HK-2 (cell line): Measurements from ENCODE around the gene ARPC5L.
"Not testable (repeated sequence)": the region's sequence is repeated elsewhere in the genome, so short reads cannot be mapped to it uniquely, and the experiment has no call there.

Experiments used
- DNase-seq: peaks from one replicate; pipeline ENCODE4 v3.0.0-alpha.2; 2018; ENCODE audit not compliant: unreplicated experiment

ARPC5L gene

DNA sequence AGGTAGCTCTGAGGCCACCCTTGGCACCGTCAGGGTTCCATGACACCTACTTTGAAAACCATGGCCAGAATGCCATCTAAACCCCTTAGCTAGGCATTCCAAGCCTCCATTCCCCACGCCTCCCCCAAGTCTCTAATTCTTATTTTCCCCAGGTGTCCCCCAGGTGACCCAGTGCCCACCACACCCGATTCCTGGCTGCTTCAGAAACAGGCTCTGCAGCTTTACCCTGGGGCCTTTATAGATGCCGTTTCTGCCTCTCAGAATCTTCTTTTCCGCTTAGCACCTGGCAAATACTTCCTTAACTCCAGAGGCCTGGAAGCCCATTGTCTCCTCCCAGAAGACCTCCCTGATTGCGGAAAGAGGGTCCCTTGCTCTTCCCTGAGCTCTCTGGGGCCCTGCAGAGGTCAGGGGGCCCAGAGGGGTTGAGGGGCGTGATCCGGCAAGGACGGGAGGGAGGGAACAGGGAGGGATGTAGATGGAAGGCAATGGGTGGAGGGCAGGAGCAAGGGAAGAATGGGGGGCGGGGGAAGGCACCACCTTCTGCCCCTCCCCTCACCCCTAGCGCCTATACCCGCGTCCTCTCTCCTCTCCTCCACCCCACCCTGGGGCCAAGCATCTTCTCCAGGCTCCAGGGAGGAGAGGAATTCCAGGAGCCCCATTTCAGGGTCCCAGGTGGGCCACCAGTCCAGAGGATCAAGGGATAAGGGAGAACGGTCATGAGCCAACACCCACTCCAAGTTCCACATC lies 20.7 kb upstream of the ARPC5L start:
- DNase-seq = no peak

DNA sequence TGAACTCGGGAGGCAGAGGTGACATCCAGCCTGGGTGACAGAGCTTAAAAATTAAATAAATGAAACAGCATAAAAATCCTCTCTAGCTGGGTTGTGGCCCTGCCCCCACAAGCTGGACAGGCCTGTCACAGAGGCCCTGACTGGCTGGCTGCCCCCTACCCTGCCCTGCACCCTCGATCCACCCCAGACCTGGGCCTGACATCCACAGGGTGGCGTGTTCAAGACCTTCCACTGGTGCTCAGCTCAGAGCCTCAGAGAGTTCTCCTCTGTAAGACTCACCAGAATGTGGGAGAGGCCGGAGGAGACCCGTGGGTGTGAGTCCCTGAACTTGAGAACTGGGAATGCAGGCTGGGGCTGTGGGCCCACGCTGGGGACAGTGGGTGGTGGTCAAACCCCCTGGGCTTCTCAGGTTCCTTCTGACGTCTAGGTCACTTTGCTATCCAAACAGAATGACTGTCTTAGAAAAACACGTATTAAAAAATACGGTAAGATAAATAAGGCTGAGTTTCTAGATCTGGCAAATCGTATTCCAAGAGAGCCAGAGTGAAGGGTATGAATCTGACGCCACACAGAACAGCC lies 18.4 kb upstream of the ARPC5L start:
- DNase-seq = no peak

DNA sequence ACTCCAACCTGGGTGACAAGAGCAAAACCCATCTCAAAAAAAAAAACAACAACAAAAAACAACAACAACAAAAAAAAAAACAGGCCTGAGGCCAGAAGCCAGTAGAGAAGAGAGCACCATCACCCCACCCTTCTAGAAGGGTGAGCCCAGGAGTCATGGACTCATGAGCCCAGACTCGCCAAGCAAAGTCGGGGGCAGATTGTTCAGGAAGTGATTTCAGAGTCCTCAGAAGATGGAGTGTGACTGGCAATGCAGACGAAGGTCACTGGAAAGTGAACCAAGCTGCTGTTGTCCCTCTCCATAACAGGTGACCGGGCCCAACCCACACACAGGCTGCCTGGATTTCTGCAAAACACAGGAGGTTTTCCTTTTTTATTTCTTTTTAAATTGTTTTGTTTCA lies 17.6 kb upstream of the ARPC5L start:
- DNase-seq = no peak

DNA sequence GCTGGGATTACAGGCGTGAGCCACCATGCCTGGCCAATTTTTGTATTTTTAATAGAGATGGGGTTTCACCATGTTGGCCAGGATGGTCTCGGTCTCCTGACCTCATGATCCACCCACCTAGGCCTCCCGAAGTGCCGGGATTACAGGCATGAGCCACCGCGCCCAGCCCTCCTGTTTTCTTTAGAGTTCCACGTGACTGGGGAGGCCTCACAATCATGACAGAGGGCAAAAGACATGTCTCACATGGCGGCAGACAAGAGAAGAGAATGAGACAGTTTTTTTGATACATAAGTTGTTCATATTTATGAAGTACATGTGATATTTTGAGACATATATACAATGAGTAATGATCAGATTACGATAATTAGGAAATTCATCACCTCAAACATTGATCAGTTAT lies 15.5 kb upstream of the ARPC5L start:
- DNase-seq = not testable (repeated sequence)

DNA sequence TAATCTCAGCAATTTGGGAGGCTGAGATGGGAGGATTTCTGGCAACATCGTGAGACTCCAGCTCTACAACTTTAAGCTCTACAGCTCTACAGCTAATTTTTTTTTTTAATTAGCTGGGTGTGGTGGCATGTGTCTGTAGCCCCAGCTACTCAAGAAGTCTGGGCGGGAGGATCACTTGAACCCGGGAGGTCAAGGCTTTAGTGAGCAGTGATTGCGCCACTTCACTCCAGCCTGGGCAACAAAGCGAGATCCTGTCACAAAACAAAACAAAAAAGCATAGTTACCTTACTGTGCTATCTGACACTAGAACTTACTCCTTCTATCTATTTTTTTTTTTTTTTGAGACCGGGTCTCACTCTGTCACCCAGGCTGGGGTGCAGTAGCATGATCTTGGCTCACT lies 15.0 kb upstream of the ARPC5L start:
- no peak for DNase-seq

DNA sequence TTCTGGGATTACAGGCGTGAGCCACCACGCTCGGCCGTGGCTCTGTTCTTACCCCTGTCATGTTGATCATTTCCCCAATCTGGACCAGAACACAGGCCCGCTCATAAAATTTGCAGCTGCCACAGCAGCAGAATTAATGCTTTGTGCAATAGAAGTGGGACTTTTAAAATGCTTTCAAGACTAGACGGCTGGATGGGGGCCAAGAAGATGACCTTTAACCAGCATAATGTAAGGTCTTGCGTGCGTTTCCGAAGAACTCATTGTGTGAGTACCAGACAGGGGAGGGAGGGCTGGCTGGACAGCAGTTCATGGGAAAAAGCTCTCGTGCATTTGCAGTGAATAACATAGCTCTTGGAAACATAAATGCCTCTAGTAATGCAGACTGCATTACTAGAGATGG lies 12.1 kb upstream of the ARPC5L start:
- no peak for DNase-seq

DNA sequence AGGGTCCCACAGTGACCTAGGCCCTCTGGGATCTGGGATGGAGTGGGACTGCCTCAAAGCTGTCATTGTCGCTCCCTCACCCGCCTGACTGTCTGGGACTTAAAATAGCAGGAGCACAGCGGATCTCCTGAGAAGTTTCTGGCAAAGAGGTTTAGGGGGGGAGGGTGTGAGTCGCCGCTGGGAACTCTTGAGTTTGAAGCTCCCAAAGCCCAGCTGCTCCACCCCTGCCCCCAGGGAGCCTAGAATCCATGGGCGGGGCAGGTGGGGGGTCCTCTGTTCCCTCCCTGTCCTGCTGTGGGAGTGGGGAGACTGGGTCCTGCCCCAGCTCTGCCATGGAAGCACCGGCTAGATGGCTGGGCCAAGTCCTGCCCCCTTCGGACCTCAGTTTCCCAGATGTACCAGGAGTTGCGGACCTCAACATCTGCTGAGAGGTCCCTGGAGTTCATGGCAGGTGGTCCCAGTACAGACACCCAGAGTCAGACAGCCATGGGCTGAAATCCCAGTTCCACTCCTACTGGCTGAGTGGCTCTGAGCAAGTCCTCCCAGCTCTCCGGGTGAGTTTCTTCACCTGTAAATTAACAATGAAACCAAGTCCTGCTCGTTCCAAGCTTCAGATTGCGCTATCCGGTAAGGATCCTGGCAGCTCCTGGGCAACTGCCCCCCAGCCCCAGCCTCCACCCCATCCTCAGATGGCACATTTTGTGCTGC lies 9.7 kb upstream of the ARPC5L start:
- DNase-seq = no peak

DNA sequence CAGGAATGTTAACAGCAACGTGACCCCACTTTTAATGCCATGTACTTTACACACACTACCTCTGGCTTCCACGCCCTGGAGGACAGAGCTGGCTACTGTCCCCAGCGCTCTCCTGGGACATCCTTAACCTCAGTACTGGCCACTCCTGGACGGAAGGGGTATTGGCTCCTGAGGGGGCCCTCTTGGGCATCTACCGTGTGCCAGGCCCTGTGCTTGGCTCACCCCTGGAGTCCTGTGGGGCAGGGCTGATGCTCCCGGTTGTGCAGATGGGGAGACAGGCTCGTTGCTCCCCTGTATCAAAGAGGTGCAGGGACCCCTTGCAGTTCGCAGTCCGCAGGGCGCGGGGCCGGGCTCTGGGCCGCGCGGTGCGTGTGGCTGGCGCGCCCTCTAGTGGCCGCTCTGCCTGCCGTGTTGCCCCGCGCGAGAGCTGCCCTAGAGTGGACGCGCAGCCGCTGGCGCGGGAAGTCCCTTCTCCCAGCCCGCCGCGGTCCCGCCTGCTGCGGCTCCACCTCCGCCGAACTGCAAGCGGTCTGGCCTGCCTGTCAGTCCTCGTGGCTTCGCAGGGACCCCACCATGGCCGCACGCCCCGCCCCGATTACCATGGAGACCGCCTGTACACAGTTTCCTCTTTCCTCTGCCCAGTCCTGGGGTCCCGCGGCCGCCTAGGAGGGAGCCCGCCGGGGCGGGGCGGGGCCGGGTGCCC lies 8.9 kb upstream of the ARPC5L start, which contains the start of gene WDR38:
Gene WDR38 (plus strand): TSS at position 632 of the 703 bp plus-strand sequence. CDS start 72 bp downstream, outside the sequence.
- DNase-seq = peak; percentile 84

DNA sequence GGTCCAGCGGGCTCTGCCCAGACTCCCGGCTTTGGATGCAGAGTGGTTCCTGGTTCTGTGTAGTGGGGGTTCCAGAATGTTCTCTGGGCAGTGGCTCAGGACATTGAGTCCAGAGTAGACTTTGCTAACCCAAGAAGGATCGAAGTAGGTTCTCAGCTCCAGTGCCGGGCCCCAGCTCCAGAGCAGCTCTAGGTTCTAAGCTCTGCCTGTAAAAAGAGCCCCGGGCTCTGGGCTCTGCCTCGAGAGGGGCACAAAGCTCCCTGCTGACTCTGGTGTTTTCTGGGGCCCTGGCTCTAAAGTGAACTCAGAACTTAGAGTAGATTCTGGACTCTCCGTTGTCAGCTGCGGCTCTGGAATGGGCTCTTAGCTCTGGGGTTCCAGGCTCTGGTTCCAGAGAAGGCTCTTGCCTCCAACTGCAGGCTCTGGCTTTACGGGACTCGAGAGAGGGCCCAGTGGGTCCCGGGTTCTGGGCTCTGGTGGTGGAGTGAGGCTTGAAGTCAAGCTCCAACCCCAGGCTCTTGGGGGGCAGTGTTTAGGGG lies 8.3 kb upstream of the ARPC5L start:
- no peak for DNase-seq

DNA sequence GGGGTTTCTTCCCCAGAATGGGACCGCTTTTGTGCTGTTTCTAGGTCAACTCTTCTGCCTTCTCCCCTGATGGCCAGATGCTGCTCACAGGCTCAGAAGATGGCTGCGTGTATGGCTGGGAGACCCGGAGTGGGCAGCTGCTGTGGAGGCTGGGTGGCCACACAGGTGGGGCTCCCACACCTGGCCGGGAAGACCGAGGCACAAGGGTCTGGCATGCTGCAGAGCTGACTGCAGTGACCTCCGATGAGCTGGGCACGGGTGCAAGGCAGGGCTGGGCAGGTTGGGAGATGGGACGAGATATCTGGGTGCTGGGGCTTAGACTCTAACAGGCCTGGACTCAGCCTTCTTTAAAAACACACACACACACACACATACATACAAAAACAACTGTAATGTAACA lies 7.8 kb upstream of the ARPC5L start:
- no peak for DNase-seq

DNA sequence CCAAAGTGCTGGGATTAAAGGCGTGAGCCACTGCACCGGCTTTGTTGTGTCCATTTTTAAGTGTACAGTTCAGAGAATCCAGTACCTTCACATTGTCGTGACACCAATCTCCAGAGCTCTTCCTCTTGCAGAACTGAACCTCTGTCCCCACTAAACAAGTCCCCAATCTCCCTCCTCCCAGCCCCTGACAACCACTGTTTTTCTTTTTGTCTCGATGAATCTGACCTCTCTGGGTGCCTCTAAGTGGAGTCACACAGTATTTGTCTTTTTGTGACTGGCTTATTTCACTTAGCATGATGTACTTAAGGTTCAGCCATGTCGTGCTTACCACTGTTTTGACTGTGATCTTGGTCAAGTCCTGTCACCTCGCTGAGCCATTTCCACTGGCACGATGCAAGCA lies 7.1 kb upstream of the ARPC5L start:
- no peak for DNase-seq

DNA sequence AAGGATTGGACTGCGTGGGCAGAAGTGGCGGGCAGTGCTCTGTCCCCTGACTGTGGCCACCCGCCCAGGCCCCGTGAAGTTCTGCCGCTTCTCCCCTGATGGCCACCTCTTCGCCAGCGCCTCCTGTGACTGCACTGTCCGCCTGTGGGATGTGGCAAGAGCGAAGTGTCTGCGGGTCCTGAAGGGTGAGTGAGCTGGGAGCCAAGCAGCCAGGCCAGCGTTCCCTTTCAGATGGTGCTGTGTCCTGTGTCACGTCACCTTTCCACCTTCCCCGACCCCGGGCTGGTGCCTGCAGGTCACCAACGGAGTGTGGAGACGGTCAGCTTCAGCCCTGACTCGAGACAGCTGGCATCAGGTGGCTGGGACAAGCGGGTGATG lies 6.4 kb upstream of the ARPC5L start:
- DNase-seq = no peak

DNA sequence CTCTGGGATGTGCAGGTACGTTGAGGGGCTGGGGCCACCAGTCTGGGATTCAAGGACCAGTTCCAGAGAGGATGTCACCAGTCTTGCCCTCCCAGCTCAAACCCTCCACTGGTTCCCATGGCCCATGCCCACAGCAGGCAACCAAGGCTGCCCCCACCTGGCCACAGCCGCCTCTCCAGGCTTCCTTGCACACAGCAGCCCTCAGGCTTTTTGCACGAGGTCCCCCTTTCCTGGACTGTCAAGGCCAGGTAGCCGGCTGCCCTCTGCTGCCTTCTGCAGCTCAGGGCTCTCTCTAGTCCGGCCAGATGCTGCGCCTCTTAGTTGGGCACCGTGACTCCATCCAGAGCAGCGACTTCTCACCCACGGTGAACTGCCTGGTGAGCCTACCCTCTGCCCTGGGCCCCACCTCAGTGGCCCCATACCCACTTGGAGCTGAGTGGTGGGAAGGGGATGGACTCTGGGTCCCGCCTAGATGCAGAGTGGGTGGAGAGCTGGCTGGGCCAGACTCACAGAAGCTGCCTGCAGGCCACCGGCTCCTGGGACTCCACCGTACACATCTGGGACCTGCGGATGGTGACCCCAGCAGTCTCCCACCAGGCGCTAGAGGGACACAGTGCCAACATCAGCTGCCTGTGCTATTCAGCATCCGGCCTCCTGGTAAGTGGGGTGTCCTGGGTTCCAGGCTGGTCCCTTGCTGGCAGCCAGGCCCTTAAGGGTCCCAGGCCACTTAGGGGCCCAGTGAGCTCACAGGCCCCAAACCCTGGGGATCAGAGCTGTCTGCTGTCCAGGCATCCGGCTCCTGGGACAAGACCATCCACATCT lies 5.8 kb upstream of the ARPC5L start:
- peak; percentile 62 for DNase-seq

DNA sequence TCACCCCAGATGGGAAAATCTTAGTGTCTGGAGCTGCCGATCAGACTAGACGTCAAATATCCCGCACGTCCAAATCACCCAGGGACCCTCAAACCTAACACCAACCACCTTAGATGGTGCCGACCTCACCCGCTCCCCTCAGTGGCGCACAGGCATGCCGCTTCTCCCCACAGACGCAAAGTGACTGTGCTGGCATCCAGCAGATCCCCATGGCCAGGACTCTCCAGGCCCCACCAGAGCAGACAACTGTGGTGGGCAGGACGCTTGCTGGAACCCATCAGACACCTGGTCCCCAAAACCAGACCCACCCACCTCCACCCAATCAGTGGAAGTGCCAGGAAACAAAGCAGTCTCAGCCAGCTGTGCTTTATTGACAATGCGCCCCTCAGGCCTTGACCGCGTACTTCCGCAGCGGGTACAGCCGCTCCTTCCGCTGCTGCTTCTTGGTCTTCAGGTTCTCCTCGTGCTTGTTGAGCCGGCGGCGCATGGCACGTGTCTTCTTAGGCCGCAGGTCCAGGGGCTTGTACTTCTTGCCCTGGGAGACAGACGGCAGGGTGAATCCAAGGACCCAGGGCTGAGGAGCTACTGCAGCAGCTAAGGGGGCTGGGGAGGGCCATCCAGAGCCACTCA lies 4.3 kb upstream of the ARPC5L start:
- no peak for DNase-seq

DNA sequence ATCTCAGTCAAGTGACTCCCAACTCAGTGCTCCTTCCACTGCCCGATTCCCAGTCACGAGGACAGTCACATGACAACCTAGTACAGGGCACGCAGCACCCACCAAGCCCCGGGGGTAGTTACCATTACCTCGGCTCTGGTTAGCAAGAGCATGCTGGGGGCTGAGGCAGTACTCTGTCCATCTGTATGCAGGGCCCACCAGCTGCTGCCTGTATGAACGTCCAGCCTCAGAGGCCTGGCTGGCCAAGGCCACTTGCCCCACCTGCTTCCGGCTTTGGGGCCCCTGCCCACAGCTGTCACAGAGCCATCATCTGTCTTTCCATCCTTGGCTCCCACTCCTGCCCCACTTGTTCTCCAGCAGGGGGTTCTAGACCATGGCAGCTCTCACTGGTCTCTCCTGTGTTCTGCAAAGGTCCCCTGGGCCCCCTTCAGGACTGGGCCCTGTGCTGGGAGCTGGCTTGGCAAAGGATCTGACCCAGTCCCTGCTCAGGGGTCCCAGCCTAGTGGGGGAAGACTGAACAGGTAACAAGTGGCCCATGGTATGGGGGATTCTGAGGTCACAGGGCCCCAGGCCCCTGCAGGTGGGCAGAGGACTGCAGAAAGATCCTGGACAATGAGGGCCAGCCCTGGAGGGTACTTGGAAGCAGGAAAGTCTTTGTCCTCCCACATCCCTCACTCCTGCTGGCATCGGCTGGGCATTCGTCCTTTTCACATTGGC lies 3.4 kb upstream of the ARPC5L start:
- no peak for DNase-seq

DNA sequence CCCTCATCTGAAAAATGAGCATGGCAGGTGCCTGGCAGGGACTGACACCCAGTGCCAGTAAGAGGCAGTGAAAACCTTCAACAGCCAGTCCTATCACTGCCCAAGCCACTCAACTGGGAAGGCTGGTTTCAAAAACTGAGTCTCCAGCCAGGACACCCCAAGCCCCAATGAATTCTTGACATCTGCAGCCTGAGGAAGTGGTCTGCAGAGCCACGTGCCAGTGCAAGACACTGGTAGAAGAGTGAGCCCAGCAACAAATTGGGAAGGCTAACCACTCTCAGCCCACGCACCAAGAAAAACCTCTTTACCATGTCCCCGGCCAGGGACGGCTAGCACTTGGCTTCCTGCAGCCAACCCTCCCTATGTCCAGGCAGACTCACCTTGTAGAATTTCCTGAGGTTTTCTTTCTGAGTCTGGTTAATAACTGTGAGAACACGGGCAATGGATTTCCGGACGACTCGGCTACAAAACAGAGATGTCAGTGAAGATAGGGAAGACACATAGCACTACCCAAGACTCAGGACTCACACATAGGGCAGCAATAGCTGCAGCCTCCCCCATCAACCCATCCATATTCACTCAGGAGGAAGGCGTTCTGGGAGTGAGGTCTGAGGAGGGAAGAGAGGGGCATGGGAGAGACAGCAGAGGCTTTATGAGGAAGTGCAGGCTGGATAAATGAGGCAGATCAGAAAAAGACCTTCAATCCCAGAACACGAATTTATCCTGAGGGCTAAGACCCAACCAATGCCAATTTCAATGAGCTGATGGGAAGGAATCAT lies 1.9 kb upstream of the ARPC5L start:
- no peak for DNase-seq

DNA sequence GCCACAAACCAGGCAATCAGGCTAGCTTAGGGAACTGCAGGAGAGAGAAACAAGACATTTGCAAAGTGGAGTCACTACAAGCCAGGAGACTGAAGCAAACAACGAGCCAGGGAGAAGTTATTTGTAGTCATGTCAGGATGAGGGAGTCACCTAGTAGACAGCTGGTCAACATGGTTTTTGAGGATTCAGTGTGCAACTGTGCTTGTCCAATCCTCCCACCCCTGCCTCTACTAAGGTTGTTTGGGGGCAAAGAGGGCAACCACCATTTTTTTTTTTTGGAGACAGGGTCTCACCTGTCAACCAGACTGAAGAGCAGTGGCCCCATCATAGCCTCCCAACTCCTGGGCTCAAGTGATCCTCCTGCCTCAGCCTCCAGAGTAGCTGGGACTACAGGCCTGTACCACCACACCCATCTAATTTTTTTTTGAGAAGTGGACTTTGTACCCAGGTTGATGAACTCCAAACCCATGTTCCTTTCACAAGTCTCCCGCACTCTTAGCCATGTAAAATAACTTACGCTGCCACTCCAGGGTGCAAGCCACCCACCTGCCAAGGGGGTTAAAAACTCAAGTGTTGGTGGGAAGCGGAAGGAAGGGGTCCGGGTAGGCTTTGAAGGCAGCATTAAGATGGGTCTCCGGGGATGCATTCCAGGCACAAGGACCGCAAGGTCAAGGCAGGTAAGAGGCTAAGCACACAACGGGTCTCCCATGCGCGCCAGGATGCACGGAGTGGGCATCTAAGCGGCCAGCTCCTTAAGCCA lies 1.2 kb upstream of the ARPC5L start:
- peak; percentile 13 for DNase-seq

DNA sequence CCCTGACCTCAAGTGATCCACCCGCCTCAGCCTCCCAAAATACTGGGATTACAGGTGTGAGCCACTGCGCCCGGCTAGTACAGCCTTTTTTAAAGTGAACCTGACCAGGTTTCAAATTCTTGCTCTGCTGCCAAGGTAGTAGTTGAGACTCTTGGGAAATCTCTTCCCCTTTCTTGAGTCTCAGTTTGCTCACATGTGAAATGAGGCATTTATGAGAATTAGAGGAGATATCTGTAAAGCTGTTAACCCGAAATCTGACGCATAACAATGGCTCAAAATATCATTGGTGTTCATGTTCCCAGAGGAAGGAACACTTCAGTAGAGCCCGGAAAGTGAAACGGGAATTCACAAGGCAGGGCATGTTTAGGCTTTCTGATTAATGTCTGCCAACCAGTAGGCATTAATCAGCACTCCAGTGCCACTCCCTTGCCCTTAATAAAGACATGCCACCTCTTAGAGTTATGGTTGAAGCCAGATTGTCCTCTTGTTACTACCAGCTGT lies 1.5 kb downstream of the ARPC5L start:
- DNase-seq = no peak
